ENCODE results near the gene RGS19.
"Not testable (repeated sequence)": the region's sequence is repeated elsewhere in the genome, so short reads cannot be mapped to it uniquely, and the experiment has no call there.

RGS19 gene, protein sequence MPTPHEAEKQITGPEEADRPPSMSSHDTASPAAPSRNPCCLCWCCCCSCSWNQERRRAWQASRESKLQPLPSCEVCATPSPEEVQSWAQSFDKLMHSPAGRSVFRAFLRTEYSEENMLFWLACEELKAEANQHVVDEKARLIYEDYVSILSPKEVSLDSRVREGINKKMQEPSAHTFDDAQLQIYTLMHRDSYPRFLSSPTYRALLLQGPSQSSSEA

DNA sequence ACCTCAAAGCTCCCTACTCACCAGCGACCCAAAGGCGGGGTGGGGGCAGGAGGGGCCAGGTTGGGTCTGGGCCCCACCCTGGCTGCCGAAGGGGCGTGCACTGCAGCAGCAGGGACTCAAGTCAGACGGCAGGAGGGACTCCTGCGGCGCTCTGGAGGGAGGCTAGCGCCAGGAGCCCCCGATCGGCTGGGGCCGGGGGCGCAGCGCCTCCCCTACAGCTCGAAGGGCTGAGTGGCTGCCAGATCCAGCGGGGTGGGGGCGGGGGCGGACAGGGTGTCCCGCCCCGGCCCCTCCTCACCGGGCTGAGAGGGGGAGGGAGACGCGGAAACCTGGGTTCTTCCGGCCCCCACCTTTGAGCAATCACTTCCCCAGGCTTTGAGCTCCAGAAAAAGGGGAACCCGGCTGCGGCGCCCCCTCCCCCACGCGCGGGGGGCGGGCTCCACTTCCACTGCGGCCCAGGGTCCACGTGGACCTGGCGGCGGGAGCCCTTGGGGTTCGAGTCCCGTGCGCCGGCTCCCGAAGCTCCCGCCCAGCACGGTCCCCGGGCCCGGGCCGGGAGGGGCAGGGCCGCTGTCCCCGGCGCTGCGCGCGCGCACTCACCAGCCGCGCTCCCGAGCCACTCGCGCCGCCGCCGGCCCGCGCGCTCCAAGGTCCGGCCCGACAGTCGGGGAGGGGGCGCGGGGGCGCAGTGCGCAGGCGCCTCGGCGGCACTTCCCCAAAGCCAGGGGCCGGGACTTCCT is at the start of gene RGS19:
TSS of gene RGS19 (minus strand) at position 246 of the 740 bp plus-strand sequence. CDS start 2,632 bp downstream, outside the sequence.
- DNase-seq = peak; percentile 69

DNA sequence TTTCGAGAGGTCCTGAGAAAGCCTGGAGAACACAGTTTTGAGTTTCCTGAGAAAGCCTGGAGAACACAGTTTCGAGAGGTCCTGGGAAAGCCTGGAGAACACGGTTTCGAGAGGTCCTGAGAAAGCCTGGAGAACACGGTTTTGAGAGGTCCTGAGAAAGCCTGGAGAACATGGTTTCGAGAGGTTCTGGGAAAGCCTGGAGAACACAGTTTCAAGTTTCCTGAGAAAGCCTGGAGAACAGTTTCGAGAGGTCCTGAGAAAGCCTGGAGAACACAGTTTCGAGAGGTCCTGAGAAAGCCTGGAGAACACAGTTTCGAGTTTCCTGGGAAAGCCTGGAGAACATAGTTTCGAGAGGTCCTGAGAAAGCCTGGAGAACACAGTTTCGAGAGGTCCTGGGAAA is 44.2 kb upstream of the RGS19 start:
- not testable (repeated sequence) for DNase-seq

GRCh38 chr20:64122927-64123326 is 43.6 kb upstream of the RGS19 start:
- not testable (repeated sequence) for DNase-seq

DNA sequence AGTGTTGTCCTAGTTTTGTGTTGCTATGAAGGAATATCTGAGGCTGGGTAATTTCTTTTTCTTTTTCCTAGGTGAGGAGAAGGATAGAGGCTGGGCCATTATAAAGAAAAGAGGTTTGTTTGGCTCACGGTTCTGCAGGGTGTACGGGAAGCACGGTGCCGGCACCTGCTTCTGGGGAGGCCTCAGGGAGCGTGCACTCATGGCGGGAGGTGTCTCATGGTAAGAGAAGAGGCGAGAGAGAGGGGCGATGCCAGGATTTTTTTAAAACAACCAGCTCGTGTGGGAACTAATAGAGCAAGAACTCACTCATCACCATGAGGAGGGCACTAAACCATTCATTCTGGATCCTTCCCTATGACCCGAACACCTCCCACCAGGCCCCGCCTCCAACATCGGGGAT is 42.3 kb upstream of the RGS19 start:
- no peak for DNase-seq

DNA sequence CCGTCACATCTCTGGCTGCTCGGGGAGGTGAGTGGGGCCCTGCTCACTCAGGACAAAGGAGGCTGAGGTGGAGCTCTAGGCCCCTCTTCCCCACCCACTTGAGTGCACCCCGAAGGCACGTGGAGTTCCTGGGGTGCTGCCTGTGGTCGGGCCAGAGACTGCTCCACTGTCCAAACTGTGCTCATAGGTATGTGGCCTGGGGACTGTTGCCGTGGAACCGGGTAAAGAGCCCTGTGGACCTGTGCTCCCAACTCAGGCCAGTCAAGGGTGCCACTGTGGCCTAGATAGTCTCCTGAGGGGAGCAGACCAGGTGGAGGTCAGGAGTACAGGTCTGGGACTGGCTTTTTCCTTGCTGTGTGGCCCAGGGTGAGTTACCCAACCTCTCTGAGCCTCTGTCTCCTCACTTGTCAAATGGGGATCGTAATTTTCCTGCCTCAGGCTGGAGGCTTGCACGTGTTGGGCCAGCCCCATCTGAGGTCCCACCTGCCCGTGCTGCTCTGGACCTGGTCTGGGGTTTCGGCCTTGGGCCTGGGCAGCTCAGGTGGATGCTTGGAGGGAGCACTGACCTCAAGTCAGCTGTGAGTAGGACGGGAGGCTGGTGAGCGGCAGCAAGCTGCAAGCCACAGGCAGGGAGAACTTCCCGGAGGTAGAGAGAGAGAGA is 40.5 kb upstream of the RGS19 start:
- no peak for DNase-seq

- no peak for DNase-seq
Measured at GRCh38 chr20:64119301-64119680, 40.0 kb upstream of the RGS19 start.

DNA sequence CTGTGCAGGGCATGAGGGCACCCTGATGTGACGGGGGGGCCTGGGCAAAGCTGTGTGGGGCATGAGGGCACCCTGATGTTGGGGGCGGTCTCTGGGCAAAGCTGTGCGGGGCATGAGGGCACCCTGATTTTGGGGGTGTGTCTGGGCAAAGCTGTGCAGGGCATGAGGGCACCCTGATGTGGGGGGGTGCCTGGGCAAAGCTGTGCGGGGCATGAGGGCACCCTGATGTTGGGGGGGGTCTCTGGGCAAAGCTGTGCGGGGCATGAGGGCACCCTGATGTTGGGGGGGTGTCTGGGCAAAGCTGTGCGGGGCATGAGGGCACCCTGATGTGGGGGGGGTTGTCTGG is 38.1 kb upstream of the RGS19 start:
- not testable (repeated sequence) for DNase-seq

- no peak for DNase-seq
Measured at GRCh38 chr20:64116541-64117431, 37.5 kb upstream of the RGS19 start.

- no peak for DNase-seq
Measured at GRCh38 chr20:64116016-64116415, 36.7 kb upstream of the RGS19 start.

DNA sequence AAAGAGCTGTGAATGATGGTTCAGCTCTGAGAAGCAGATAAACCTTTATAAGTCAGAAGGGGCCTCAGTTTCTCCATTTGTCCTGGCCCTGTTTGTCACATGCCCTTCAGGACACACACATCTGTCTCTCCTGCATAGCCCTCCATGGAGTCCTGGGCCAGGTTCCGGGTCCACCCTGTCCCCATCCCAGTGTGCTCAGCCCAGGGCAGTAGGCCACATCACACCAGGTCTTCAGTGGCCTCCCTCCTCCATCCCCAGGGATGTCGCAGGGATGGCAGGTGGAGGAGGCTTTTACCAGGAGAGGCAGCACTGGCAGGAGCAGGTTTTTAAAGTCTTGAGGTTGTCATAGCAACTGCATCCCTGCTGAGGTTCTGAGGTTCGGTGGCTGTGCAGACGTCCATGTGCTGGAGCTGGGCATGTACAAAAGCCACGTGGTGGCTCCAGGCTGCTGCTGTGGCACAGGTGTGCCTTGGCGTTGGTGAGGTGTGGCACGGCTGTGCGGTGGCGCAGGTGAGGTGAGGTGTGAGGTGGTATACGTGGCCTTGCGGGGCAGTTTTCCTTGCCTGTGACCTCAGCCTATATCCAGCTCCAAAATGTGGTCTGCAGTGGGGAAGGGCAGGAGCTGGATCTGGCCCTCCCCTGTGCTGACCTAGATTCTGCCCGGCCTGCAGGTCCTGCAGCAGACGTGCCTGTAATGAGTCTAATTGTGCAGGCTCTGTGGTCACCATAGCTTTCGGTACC is 36.0 kb upstream of the RGS19 start:
- no peak for DNase-seq

- no peak for DNase-seq
Measured at GRCh38 chr20:64114356-64114971, 35.1 kb upstream of the RGS19 start.

- no peak for DNase-seq
Measured at GRCh38 chr20:64113796-64114355, 34.6 kb upstream of the RGS19 start.

- no peak for DNase-seq
Measured at GRCh38 chr20:64113444-64113775, 34.1 kb upstream of the RGS19 start.

- no peak for DNase-seq
Measured at GRCh38 chr20:64112691-64113443, 33.5 kb upstream of the RGS19 start.

- DNase-seq = no peak
Measured at GRCh38 chr20:64111841-64112641, 32.7 kb upstream of the RGS19 start.

GRCh38 chr20:64110411-64111068 is 31.2 kb upstream of the RGS19 start:
- DNase-seq = no peak

DNA sequence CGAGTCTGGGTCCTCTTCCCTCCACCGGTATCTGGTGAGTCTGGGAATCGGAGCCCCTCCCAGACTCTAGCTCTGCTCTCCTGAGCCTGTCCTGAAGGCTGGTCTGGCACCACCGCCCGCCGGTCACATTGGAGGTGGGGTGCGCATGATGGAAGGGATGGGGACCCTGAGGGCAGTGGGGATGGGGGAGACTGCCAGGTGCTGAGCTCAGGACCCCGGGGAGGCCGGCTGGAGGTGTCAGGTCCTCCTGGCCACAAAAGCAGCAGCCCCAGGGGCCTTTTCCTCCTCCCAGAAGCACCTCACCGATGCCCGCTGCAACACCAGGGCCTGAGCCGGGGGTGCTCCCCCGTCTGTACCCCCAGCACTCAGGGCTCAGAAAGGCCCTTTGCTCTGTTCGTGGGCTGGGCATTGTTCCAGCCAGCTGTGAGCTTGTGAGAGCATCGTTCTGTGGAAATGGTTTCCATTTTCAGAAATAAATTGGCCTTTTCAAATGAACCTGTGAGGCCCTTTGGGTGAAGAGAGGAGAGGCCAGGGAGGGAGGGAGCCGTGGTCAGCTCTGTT is 30.6 kb upstream of the RGS19 start:
- DNase-seq = no peak

- no peak for DNase-seq
Measured at GRCh38 chr20:64108731-64109681, 29.7 kb upstream of the RGS19 start.

All from NCI-H2227 treated with DMSO at 0.1 percent for 48 hours (cell line).